Astrocyte (in vitro differentiated cells and primary cell): ENCODE measurements around the gene ZNF782. TPM values are rescaled to one million over a fixed set of nuclear protein-coding genes. Genes with fewer than 3 reads are reported as not detected.

Source experiments
- DNase-seq: peaks from one replicate; pipeline ENCODE4 v3.0.0-alpha.2; 2010; ENCODE audit warnings: low read depth
- FAIRE-seq: peaks from 2 replicates; lab custom pipeline; 2011; peaks lifted over from hg19 to GRCh38; lab: Jason Lieb, UNC
- H2AFZ ChIP-seq: 2 replicates; pipeline ENCODE4 v1.6.0; 2012; ENCODE audit warnings: low read depth, low read length, inconsistent platforms
- H3K27ac ChIP-seq: 2 replicates; pipeline ENCODE4 v1.5.1; 2011; ENCODE audit warnings: low read depth, low read length, inconsistent platforms
- H3K27me3 ChIP-seq: 2 replicates; pipeline ENCODE4 v1.6.0; 2011; ENCODE audit warnings: low read length, inconsistent platforms; ENCODE audit not compliant: insufficient read depth
- H3K36me3 ChIP-seq: 2 replicates; pipeline ENCODE4 v1.5.1; 2011; ENCODE audit warnings: low read length, inconsistent platforms; ENCODE audit not compliant: insufficient read depth
- H3K4me1 ChIP-seq: 2 replicates; pipeline ENCODE4 v1.5.1; 2011; ENCODE audit warnings: low read length, inconsistent platforms; ENCODE audit not compliant: insufficient read depth
- H3K4me2 ChIP-seq: 2 replicates; pipeline ENCODE4 v1.6.0; 2012; ENCODE audit warnings: low read length, inconsistent platforms
- H3K4me3 ChIP-seq: 2 replicates; pipeline ENCODE4 v1.5.1; 2011; ENCODE audit warnings: low read depth, mild to moderate bottlenecking, low read length, inconsistent platforms; ENCODE audit not compliant: insufficient read depth
- H3K79me2 ChIP-seq: 2 replicates; pipeline ENCODE4 v1.6.0; 2012; ENCODE audit warnings: mild to moderate bottlenecking, low read length, inconsistent platforms; ENCODE audit not compliant: insufficient read depth
- H3K9ac ChIP-seq: 2 replicates; pipeline ENCODE4 v1.6.0; 2012; ENCODE audit warnings: mild to moderate bottlenecking, low read length, inconsistent platforms
- H3K9me3 ChIP-seq: 2 replicates; pipeline ENCODE4 v1.5.1; 2012; ENCODE audit warnings: low read depth, mild to moderate bottlenecking, low read length, inconsistent platforms; ENCODE audit not compliant: insufficient read depth
- H4K20me1 ChIP-seq: 2 replicates; pipeline ENCODE4 v1.6.0; 2012; ENCODE audit warnings: low read length, inconsistent platforms; ENCODE audit not compliant: insufficient read depth
- H3K27ac Mint-ChIP-seq: one replicate; pipeline ENCODE4 v1.8.0; 2021; ENCODE audit warnings: mild to moderate bottlenecking, mixed read lengths; ENCODE audit not compliant: unreplicated experiment
- H3K27me3 Mint-ChIP-seq: one replicate; pipeline ENCODE4 v1.8.0; 2021; ENCODE audit warnings: low read depth, mixed read lengths; ENCODE audit not compliant: unreplicated experiment
- H3K36me3 Mint-ChIP-seq: one replicate; pipeline ENCODE4 v1.8.0; 2021; ENCODE audit warnings: low read depth, mixed read lengths; ENCODE audit not compliant: unreplicated experiment
- H3K4me1 Mint-ChIP-seq: one replicate; pipeline ENCODE4 v1.8.0; 2021; ENCODE audit warnings: low read depth, mixed read lengths; ENCODE audit not compliant: unreplicated experiment
- H3K4me3 Mint-ChIP-seq: one replicate; pipeline ENCODE4 v1.8.0; 2021; ENCODE audit warnings: mild to moderate bottlenecking, moderate library complexity, mixed read lengths; ENCODE audit not compliant: unreplicated experiment
- H3K9me3 Mint-ChIP-seq: one replicate; pipeline ENCODE4 v1.8.0; 2021; ENCODE audit warnings: mild to moderate bottlenecking, mixed read lengths; ENCODE audit not compliant: unreplicated experiment
- CTCF ChIP-seq: IDR thresholded peaks from 2 replicates; pipeline ENCODE4 v1.5.1; 2011; ENCODE audit warnings: low read depth, mild to moderate bottlenecking, inconsistent platforms, low read length, moderate library complexity; ENCODE audit not compliant: insufficient read depth
- EZH2 ChIP-seq: IDR thresholded peaks from 2 replicates; pipeline ENCODE4 v1.6.1; 2012; ENCODE audit warnings: mild to moderate bottlenecking, low read length, inconsistent platforms; ENCODE audit not compliant: insufficient read depth
- total RNA-seq: library from RNA; stranded (reverse); gene quantifications from 2 replicates; pipeline ENCODE4 v1.2.1, GENCODE V29; 2021

Gene ZNF782
- total RNA-seq, 1 donor from 2014 or later, result 2.7 TPM

GRCh38 chr9:96784021-96784420 is 70.3 kb downstream of the ZNF782 start:
- FAIRE-seq, result no peak

GRCh38 chr9:96782235-96782634 is 72.1 kb downstream of the ZNF782 start:
- Histone ChIP-seq H4K20me1 (no peaks in the 10 kb centered on the region), H3K27ac (no peak overlapping the region), H3K9ac (no peak overlapping the region), H2AFZ (no peak overlapping the region), H3K4me3 (no peak overlapping the region), H3K4me1 (peaks cover 2% of the 10 kb centered on the region), H3K9me3 (no peaks in the 10 kb centered on the region), H3K4me2 (no peak overlapping the region), H3K79me2 (peaks cover 4% of the 10 kb centered on the region), H3K27me3 (no peaks in the 10 kb centered on the region), H3K36me3 (no peaks in the 10 kb centered on the region)
- no peak for FAIRE-seq
- Mint-ChIP-seq H3K9me3 (peaks cover 15% of the 10 kb centered on the region), H3K4me3 (no peak overlapping the region), H3K27me3 (no peaks in the 10 kb centered on the region), H3K4me1 (no peaks in the 10 kb centered on the region), H3K27ac (no peak overlapping the region), H3K36me3 (peaks cover 6% of the 10 kb centered on the region)
- DNase-seq, result no peak
- no peak for TF ChIP-seq EZH2
- TF ChIP-seq CTCF, result no peak

More at GRCh38 chr9:96784021-96784420, 70.3 kb downstream of the ZNF782 start:
- no peak overlapping the region for H3K4me3 Mint-ChIP-seq
- peaks cover 18% of the 10 kb centered on the region for H3K9me3 Mint-ChIP-seq
- no peak overlapping the region for H3K4me3 ChIP-seq
- no peak overlapping the region for H3K27ac Mint-ChIP-seq
- no peaks in the 10 kb centered on the region for H3K4me1 Mint-ChIP-seq
- H3K27ac ChIP-seq, result no peak overlapping the region
- no peak overlapping the region for H2AFZ ChIP-seq
- H4K20me1 ChIP-seq, result no peaks in the 10 kb centered on the region
- no peak for DNase-seq
- no peaks in the 10 kb centered on the region for H3K27me3 ChIP-seq
- no peak for TF ChIP-seq CTCF
- no peak for TF ChIP-seq EZH2
- H3K27me3 Mint-ChIP-seq, result no peaks in the 10 kb centered on the region
- no peak overlapping the region for H3K9ac ChIP-seq
- H3K9me3 ChIP-seq, result no peaks in the 10 kb centered on the region
- H3K4me2 ChIP-seq, result no peak overlapping the region
- no peaks in the 10 kb centered on the region for H3K79me2 ChIP-seq
- H3K36me3 Mint-ChIP-seq, result peaks cover 9% of the 10 kb centered on the region
- H3K4me1 ChIP-seq, result no peaks in the 10 kb centered on the region
- no peaks in the 10 kb centered on the region for H3K36me3 ChIP-seq

GRCh38 chr9:96781552-96781951 is 72.8 kb downstream of the ZNF782 start:
- H3K4me3 ChIP-seq, result no peak overlapping the region
- Mint-ChIP-seq H3K27me3 (no peaks in the 10 kb centered on the region), H3K4me3 (no peak overlapping the region), H3K36me3 (peaks cover 7% of the 10 kb centered on the region), H3K4me1 (peaks cover 5% of the 10 kb centered on the region), H3K9me3 (peaks cover 12% of the 10 kb centered on the region), H3K27ac (no peak overlapping the region)
- FAIRE-seq (no peak), DNase-seq (no peak)
- no peaks in the 10 kb centered on the region for H3K9me3 ChIP-seq
- no peaks in the 10 kb centered on the region for H3K36me3 ChIP-seq
- H3K4me2 ChIP-seq, result no peak overlapping the region
- no peak for TF ChIP-seq CTCF
- no peak for TF ChIP-seq EZH2
- no peak overlapping the region for H3K9ac ChIP-seq
- no peak overlapping the region for H3K27ac ChIP-seq
- H3K27me3 ChIP-seq, result no peaks in the 10 kb centered on the region
- H4K20me1 ChIP-seq, result no peaks in the 10 kb centered on the region
- peaks cover 5% of the 10 kb centered on the region for H3K4me1 ChIP-seq
- peaks cover 11% of the 10 kb centered on the region for H3K79me2 ChIP-seq
- no peak overlapping the region for H2AFZ ChIP-seq
